SK-N-MC (cell line): ENCODE data around the gene ATP6V0A1.

ENCODE experiments used
- EZH2 ChIP-seq: fragments of 200-600 bp; sonication (generic); IDR thresholded peaks from one replicate; pipeline ENCODE4 v1.6.1; 2017; ENCODE audit warnings: antibody characterized with exemption
- POLR2AphosphoS5 ChIP-seq: IDR thresholded peaks from 2 replicates; pipeline ENCODE4 v1.6.1; 2012; ENCODE audit warnings: mild to moderate bottlenecking, low read depth, low read length, borderline replicate concordance

GRCh38 chr17:42535155-42536047 is 76.7 kb downstream of the ATP6V0A1 start:
- TF ChIP-seq POLR2AphosphoS5: no peak
- TF ChIP-seq EZH2: no peak
